ENCODE data around the gene ATP1A1. TPM values are rescaled to one million over a fixed set of nuclear protein-coding genes. Genes with fewer than 3 reads are reported as not detected.

ATP1A1 gene
- total and polyA plus RNA-seq, 9 of the 15 experiments (the other 6 are each of a cell fraction or from before 2014, with no cell fraction given): 99.3 to 513 (median 234) TPM

DNA sequence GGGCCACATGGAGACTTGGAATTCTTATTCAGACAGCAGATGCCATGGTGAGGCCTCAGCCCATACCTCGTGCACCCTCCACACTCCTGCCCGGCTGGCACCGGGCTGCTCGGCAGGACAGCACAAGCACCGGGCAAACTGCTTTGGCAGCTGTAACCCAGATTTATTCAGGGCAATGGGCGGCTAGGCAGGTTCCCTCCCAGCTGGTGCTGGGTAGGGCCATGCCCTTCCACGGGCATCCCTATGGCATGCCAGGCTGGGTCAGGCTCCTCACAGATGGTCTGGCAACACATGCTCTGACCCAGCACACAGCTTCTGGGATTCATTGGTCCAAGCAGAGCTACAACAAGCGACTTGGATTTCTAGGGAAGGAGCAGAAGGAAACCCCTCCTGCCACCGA is 53.4 kb downstream of the ATP1A1 start (continued):
- TF ChIP-seq, protein P1, sequence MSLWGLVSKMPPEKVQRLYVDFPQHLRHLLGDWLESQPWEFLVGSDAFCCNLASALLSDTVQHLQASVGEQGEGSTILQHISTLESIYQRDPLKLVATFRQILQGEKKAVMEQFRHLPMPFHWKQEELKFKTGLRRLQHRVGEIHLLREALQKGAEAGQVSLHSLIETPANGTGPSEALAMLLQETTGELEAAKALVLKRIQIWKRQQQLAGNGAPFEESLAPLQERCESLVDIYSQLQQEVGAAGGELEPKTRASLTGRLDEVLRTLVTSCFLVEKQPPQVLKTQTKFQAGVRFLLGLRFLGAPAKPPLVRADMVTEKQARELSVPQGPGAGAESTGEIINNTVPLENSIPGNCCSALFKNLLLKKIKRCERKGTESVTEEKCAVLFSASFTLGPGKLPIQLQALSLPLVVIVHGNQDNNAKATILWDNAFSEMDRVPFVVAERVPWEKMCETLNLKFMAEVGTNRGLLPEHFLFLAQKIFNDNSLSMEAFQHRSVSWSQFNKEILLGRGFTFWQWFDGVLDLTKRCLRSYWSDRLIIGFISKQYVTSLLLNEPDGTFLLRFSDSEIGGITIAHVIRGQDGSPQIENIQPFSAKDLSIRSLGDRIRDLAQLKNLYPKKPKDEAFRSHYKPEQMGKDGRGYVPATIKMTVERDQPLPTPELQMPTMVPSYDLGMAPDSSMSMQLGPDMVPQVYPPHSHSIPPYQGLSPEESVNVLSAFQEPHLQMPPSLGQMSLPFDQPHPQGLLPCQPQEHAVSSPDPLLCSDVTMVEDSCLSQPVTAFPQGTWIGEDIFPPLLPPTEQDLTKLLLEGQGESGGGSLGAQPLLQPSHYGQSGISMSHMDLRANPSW (CRISPR knock-in tag; IDR thresholded peaks at IDR 0.05): no peak

DNA sequence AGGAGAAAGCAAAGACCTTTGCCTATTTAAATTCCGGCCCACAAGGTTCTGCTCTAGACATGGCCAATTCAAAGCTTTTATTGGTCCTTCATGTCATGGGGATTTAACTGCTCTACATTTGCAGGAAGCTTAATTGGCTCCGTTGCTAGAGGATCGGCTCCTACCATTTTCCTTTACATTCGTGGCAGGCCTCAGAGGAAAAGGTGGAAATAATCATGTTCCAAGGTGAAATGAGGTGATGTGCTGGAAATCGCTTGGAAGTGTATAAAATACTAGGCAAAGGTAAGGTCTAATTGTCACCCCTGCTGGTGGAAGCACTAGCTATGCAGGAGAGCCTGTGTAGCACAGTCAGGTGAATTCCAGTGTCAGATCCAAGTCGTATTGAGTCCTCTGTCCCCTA is 55.5 kb downstream of the ATP1A1 start:
- H3K9me1 ChIP-seq (ENCODE audit: control insufficient read depth, insufficient read depth, low read length): no peaks in the 10 kb centered on the region
- H3K9me3 ChIP-seq (replicated peaks; ENCODE audit: control insufficient read depth, insufficient read depth, low read depth, low read length): no peaks in the 10 kb centered on the region
- peak overlapping the region; percentile 63 for H2AFZ ChIP-seq (ENCODE audit: low read depth, low read length)
- no peak overlapping the region for H3K4me3 ChIP-seq
- no peaks in the 10 kb centered on the region for H3K36me3 ChIP-seq (ENCODE audit: control insufficient read depth, insufficient read depth, low read length)
- H3K79me2 ChIP-seq (ENCODE audit: control insufficient read depth, insufficient read depth, low read length): no peaks in the 10 kb centered on the region
- ATAC-seq: 0 out of 3 replicates have a peak, but pooled peaks have one; percentile 30
- in situ Hi-C loops (cut with MboI): no loop called here
- no peak for DNase-seq (ENCODE audit: extremely low read depth in 1 of 4, low spot score in 3 of 4)
- H3K9ac ChIP-seq (ENCODE audit: insufficient read depth in 1 of 2, low read depth in 2 of 2, low read length in 2 of 2): no peak overlapping the region
- ChIA-PET CTCF (ENCODE audit: low intra/inter-chr PET ratio) (no interaction called here), POLR2A (interaction anchor here (0.6 to 2.6 kb wide), 6 partner anchors 9 to 189 kb away, joined by 3 to 13 read pairs (median 4); no protein-coding TSS in a partner anchor)
- no peaks in the 10 kb centered on the region; a peak in 1 of 5 replicates for H3K27me3 ChIP-seq (ENCODE audit: control insufficient read depth in 2 of 2, insufficient read depth in 2 of 2, low read length in 2 of 2)
- no peak overlapping the region for H3K27ac ChIP-seq (ENCODE audit: extremely low read depth, low read depth, low read length)
- TF ChIP-seq, protein P2, sequence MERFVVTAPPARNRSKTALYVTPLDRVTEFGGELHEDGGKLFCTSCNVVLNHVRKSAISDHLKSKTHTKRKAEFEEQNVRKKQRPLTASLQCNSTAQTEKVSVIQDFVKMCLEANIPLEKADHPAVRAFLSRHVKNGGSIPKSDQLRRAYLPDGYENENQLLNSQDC (CRISPR knock-in tag; IDR thresholded peaks at IDR 0.05): no peak
- TF ChIP-seq NFIC (IDR thresholded peaks at IDR 0.05): no peak
- no peak for TF ChIP-seq TOE1 (IDR thresholded peaks at IDR 0.05; ENCODE audit: borderline replicate concordance)
- no peak for TF ChIP-seq TOE1 (CRISPR knock-in tag; IDR thresholded peaks at IDR 0.05; ENCODE audit: borderline replicate concordance, low read depth)
- TF ChIP-seq SIX5 (IDR thresholded peaks at IDR 0.05; ENCODE audit: borderline replicate concordance in 1 of 2, insufficient read depth in 1 of 2, low read depth in 1 of 2, low read length in 2 of 2): no peak
- no peak for TF ChIP-seq EP400 (IDR thresholded peaks at IDR 0.05)
- TF ChIP-seq JUND (IDR thresholded peaks at IDR 0.05; ENCODE audit: borderline replicate concordance, low read depth, low read length): no peak
- no peak for TF ChIP-seq JUND (tag; IDR thresholded peaks at IDR 0.05; ENCODE audit: borderline replicate concordance, low read depth, low read length)
- TF ChIP-seq COPS2 (conservative IDR thresholded peaks at IDR 0.05): no peak
- TF ChIP-seq, protein P3, sequence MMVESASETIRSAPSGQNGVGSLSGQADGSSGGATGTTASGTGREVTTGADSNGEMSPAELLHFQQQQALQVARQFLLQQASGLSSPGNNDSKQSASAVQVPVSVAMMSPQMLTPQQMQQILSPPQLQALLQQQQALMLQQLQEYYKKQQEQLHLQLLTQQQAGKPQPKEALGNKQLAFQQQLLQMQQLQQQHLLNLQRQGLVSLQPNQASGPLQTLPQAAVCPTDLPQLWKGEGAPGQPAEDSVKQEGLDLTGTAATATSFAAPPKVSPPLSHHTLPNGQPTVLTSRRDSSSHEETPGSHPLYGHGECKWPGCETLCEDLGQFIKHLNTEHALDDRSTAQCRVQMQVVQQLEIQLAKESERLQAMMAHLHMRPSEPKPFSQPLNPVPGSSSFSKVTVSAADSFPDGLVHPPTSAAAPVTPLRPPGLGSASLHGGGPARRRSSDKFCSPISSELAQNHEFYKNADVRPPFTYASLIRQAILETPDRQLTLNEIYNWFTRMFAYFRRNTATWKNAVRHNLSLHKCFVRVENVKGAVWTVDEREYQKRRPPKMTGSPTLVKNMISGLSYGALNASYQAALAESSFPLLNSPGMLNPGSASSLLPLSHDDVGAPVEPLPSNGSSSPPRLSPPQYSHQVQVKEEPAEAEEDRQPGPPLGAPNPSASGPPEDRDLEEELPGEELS (CRISPR knock-in tag; IDR thresholded peaks at IDR 0.05; ENCODE audit: borderline replicate concordance): no peak
- H4K20me1 ChIP-seq (replicated peaks; ENCODE audit: control insufficient read depth, insufficient read depth, low read length): no peaks in the 10 kb centered on the region
- 51% methylated on average over 6 of the region's 6 CpGs for WGBS (ENCODE audit: insufficient coverage, low coverage, missing lambda C conversion rate)
- no peak overlapping the region for H3K4me2 ChIP-seq (ENCODE audit: insufficient read depth, low read length)
- peaks cover 16 to 27% of the 10 kb centered on the region in 2 experiments; a peak in 4 of 5 replicates for H3K4me1 ChIP-seq (replicated peaks in 1 of 2; ENCODE audit: control insufficient read depth in 2 of 2, insufficient read depth in 2 of 2, low read length in 2 of 2)
- no peak for FAIRE-seq
- intact Hi-C loops (cut with micrococcal nuclease): no loop called here
- BruUV-seq (replicated peaks): no TSS peak
